GM19023 (cell line): ENCODE results near the gene CCNJL.
A peak's percentile ranks its signal among the peaks of the same experiment; 100 is the strongest.
"Not testable (repeated sequence)": the region's sequence is repeated elsewhere in the genome, so short reads cannot be mapped to it uniquely, and the experiment has no call there.

Experiments used
- ATAC-seq: cut with Tn5 transposase; IDR thresholded peaks from one replicate; pipeline ENCODE4 v1.9.1; 2021; ENCODE audit warnings: mild to moderate bottlenecking, moderate library complexity; ENCODE audit not compliant: unreplicated experiment

Gene CCNJL

DNA sequence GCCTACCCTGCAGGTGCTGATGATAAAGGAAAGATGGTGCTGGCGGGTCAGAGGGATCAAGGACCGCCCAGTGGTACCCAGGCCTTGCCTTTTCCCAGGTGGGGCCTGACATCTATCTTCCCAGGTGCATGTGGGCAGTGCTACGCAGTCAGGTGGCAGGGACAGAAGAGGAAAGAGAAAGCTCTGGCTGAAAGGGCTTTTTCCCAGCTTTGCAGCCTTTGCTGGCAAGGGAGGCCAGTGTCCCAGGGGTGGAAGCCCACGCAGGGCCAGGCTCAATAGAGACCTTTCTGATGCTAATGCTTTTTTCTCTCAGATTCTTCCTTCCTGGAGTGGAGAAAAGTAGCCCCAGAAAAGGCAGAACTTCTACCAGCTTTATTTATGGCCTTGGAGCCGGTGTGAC, 46.3 kb downstream of the CCNJL start:
- no peak for ATAC-seq

DNA sequence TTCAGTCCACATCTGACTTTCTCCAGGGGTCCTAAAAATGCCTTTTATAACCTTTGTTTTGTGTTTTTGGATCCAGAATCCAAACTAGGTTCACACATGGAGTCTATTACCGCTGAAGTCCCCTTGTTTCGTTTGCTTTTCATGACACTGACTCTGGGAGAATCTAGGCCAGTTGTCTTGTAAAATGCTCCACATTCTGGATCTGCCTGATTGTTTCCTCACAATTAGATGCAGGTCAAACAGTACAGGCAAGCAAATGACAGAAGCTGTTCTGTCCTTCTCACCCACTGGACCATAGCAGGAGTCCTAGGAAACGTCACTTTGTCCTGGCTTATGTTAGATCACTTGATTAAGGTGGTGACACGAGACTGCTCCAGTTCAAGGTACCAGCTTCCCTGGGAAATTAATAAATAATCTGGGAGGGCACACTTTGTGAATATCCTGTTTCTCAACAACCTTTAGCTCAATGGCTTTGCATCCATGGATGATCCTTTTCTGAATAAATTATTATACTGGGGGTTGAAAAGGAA, 49.0 kb downstream of the CCNJL start:
- no peak for ATAC-seq

DNA sequence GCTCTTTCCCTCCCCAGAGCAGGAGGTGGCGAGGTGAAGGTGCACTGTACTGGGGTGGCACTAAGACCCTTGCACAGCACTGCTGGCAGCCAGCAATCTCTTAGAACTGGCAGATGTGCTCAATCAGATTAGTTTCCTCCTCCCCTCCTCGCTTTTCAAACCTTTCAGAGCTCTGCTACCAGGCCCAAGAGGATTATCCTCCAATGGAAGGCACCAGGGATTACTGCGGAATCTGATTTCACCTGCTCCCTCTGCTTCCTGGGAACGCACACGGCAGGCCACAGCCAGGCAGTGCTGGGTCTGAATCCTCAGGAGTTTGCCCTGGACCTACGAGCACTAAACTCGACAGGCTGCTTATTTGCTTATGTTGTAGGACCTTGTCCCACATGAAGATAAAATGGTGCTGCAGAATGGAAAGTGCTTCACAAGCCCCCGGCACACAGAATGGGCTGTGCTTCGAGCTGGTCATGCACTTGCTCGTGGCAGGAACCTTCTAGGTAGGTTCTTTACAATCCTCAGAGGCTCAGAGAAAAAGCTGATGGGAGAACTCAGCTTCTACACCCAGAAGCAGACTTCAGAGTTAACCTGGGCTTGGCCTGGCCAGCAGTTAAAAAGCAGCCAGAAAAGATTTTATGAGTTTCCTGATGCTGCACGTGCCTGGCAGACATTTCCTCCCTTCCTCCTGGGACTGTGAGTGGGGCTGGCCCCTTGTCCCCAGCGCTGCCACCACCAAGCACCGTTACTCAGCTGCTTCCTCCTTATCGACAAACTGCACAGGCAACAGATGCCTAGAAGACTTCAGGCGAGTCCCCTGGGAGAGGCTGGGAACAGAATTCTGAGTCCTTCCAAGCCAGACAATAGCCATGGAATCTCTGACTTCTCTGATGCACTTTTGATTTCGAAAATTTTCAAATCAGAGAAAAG, 50.0 kb downstream of the CCNJL start:
- ATAC-seq: no peak

DNA sequence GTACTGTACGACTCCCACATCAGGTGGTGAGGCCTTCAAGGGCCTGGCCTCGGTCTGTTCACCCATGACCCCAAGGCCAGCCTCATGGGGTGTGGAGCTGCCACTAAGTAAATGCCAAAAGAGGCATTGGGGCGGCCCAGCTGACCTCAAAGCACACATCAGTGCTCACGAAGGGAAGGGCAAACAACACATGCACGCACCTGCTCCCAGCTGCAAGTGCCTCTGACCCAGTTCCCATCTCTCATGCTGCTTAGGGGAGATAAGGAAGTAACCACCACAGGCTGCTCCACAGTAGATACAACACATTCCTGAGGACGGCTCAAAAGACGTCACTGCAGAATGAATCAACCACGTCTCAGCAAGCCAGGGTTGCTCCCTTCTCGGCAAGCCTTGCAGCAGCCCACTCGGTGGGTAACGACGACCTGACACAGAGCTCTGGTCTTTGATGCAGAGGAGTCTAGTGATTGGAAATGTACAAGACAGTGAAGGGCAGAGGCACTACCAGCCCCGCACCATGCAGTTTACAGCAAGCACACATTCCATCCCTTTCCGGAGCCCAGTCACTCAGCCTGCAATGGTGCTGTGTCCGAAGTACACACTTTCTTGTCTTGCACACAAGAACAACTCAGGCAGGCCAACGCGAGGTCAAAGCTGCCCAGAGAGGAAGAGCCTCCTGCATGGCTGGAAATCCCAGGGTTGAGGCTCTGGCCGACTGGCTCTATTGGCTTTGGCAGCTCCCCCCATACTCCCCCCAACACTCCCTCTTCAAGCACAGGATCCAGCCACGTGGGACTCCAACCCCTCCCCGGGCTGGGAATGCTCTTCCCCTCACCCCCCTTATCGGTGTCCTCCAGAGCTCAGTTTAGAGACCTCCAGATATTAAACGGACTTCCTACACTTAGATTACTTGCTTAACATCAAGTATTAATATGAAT, 51.2 kb downstream of the CCNJL start:
- ATAC-seq: peak; percentile 55

DNA sequence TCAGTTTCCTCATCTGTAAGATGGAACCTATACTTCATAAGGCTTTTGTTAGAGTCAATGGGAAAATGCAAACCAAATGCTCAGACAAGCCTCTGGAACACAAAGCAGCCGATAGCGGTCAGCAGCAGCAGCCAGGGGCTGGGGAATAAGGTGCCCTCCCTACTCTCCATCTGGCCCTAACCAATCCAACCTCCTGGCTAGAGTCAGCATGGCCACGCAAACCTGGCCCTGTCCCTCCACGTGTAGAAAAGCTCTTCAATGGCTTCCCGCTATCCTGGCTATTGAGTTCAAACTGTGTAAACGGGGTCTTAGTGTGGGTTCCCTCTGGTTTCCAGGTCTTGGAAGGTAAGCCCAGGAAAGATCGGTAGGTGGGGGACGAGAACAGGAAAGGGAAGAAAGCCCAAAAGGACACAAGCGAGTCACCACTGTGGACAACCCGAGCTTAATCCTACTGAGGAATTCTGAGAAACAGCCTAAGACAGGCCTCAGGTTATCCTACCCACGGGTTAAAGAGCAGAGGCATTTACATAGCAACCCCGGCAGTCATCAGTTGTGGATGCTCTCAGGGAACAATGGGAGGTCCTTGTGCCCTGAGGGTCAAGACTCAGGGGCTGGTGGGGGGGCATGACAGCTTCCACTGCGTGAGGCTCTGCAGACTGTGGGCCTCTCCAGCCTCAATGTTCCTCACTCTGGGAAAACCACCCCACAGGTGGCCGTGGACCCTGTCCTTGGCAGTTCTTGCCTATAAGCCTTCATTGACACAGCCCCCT, 52.2 kb downstream of the CCNJL start:
- ATAC-seq: peak; percentile 7

DNA sequence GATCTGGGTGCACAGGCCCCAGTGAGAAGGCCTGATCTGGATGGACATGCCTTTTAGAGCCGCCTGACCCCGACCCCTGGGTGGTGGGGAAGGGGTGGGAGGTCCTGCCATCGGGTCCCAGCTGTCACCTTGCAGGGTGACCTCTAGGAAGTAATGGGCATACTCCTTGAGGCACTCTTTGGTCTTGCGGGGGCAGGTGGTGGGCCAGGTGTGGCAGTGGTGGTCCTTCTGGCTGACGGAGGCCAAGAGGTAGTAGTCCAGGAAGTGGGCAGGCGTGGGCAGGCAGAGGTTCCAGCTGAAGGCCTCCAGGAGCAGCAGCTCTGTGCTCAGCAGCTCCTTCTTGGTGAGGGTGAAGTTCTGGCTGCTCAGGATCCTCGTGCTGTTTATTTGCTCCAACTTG, 53.0 kb downstream of the CCNJL start:
- ATAC-seq: no peak

DNA sequence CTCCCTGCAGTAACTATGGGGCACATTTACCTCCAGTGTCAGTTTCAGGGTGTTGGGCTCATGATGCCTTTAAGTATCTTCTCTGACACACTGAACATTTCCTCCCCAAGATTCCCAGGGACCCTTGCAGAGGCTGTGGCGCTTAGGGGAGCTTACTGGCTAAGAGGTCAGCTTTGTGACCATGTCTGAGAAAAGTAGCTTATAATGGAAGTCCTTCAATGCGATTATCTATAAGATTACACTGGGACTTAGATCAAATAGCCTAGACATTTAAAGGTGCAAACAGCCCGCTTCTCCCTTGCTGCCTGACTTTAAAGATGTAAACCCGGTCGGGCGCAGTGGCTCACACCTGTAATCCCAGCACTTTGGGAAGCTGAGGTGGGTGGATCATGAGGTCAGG, 57.7 kb downstream of the CCNJL start:
- no peak for ATAC-seq

DNA sequence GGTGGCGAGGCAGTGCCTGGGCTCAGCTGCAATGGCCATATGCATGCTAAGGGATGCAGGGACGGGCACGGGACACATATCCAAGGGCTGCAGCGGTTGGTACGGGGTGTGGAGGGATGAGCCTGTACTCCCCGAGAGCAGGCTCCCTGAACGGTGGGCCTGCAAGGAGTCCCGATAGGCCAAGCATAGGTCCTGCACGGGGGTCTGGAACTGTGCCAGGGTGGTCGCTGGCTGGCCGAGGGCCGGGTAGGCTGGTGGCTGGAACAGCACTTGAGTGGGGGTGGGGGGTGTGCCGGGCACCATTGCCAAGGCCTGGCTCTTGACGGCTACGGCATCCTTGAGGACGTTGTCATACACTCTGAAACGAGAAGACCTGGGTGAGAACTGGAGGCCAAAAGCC, 58.9 kb downstream of the CCNJL start:
- no peak for ATAC-seq

DNA sequence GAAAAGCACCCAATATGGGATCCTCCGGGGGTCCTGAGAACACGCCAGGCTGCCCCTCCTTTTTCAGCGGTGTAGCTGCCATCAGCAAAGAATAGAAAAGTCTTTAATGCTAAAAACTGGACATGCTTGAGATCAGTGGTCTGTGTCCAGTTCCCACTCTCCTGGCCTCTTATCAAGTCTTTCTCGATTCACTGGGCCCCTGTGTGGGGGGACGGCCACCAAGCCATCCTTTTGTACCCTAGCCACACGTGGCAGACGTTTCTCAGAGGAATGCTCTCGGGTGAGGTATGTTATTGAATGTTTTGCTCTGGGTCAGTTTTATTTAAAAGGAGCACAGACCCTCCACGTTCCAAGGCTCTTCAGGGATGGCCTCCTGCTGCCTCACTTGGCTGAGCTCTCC, 59.4 kb downstream of the CCNJL start:
- ATAC-seq: no peak

DNA sequence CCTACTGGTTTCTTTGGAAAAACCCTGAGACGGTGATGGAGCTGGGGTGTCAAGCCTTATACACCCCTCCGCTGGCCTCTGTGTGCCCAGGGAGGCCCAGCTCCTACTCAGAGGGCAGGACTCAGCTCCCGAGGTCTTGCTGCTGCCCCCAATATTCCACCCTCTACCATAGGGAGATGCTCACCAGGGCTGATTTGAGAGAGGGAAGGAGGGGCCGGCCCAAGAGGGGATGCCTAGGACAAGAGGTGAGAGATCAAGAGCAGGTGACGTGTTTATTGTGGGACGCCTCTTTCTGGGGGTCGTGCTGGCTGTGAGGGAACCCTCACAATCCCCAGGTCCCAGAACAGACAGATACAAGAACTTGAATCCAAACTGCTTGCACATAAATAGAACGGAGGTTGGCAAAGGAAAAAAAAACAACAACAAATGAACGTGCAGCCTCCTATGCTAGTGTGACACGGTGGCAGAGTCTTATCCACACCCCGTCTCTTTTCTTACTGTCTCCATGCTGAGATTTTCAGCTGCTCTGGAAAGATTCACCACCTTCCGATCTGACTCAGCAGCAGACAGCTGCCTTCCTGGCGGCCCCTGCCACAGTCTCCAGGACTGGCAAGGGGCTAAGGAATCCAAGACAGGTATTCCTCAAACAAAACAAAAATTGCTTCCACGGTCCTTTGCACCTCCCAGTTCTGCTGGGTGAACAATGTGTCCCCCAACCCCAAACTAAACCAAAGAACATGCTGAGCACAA, 60.8 kb downstream of the CCNJL start:
- ATAC-seq: no peak

DNA sequence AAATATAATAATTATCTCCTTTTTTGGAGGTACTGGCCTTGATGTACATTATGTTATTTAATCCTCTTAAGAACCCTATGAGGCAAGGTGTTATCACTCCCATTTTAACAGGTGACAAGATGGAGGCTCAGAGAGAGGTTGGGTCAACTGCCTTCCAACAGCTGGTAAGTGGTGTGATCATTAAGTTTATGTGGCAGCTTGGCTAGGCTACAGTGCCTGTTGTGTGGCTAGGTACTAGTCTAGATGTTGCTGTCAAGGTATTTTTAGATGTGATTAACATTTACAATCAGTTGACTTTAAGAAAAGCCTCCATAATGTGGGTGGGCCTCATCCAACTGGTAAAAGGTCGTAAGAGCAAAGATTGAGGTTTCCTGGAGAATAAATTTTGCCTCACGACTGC, 61.5 kb downstream of the CCNJL start:
- ATAC-seq: no peak

DNA sequence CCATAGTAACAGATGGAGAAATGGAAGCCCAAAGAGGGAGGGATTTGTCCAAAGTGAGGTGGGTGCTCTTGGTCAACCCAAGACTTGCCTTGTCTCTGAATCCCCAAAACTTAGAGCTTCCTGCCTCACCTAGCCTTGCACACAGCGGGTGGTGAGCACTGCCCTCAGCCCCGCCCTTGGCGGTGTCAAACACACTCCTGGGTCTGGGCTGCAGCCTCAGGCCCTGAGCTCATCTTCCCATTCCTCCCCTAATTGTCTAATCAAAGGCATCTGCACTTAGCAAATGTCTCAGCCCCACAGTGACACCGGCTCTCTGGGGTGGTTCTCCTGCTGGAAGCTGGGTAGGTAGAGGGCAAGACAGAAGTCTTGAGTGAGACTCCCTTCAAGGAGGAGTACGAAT, 62.1 kb downstream of the CCNJL start:
- no peak for ATAC-seq

DNA sequence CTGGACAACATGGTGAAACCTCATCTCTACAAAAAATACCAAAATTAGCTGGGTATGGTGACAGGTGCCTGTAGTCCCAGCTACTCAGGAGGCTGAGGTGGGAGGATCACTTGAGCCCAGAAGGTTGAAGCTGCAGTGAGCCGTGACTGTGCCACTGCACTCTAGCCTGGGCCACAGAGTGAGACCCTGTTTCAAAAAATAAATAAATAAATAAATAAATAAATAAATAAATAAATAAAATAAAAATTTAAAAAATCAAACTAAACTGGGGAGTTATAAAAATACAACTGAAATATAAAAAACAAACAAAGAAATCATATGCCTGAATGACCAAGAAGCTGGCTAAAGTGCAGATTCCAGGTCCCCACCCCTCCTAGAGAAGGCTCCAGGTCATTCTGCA, 62.8 kb downstream of the CCNJL start:
- not testable (repeated sequence) for ATAC-seq

DNA sequence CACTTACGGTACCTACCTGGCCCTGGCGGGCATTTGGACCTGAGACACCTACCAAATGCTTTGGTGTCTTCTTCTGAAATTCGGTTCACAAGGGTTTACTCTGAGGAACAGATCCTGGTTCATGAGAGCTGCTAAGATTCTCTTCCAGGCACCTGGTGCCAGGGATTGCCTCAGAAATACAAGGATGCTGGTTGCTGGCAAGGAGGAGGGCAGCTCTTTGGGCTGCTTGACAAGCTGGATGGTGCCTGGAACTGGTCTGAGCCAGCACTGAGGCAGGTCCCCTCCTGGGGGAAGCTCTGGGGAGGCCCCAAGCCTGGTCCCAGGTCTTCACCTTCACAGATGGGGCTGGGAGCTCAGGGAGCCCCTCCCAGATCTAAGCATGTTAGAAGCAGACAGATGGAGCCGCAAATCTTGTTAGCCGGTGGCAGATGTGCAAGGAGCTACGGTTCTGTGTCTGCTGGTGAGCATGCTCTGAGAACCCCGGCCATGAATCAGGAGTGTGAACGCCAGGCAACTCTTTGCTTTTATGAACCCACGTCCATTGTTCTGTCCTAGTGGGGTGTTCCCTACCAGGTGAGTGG, 66.8 kb downstream of the CCNJL start:
- no peak for ATAC-seq

DNA sequence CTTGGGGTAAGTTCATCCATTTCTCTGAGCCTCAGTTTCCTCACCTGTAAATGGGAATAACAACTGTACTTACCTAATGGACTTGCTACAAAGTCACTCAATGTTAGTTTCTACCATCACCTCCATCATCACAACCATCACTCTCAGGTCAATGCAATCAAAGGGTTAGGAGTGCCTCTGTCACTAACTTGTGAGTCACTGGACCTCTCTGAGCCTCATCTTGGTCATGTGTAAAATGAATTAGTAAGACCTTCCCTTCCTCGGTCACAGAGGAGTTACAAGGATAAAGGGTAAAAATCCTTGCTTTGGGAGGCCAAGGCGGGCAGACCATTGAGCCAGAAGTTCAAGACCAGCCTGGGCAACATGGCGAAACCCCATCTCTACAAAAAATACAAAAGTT, 70.2 kb downstream of the CCNJL start:
- no peak for ATAC-seq

DNA sequence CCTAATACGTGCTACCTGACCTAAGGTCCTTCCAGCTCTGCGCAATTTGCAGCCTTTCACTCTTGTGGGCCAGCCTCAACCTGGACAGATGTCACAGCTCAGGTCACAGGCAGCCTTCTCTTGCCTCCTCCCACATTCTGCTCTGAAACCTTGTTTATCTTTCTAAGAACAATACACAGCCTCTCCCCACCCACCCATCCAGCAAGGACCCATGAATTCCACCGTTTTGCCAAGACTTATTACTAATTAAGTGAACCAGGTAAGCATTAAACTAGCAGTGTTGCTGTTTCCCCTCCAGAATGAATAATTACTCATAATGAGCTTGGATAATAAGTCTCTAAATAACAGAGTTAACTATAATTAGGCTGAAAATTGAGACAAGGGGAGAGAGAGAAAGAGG, 72.0 kb downstream of the CCNJL start:
- ATAC-seq: no peak

DNA sequence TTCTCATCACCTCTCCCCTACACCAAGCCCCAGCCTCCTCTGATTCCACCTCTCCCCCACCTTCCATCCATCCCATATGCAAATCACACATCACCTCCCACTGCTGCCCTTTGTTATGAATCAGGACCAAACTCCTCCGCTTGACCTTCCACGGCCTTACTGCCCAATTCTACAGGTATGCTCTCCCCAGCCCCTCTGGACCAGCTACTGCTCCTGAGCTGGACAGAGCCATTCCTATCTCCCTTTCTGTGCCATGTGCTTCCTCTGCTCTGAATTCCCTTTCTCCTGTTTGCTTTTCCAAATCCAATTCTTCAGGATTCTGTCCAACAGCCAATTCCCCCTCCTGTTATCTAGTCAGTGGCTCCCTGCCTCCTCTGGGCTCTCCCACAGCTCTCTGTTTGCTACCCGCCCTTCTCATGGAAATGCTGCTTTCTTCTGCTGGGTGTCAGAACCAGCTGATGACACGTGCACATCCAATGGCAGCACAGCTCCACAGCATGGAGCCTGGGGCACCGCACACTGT, 74.7 kb downstream of the CCNJL start:
- no peak for ATAC-seq

DNA sequence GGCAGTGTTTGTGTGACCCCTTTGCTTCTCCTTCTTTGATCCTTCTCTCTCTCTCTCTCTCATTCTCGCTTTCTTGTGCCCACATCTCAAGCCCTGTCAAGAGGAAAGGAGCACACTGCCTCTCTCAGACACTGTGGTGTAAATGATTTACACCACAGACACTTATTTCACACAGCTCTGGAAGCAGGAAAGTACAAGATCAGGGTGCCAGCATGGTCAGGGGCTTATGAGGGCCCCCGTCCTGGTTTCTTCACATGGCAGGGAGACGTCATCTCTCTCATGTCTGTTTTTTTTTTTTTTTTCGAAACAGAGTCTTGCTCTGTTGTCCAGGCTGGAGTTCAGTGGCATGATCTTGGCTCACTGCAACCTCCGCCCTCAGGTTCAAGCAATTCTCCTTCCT, 76.6 kb downstream of the CCNJL start:
- no peak for ATAC-seq

DNA sequence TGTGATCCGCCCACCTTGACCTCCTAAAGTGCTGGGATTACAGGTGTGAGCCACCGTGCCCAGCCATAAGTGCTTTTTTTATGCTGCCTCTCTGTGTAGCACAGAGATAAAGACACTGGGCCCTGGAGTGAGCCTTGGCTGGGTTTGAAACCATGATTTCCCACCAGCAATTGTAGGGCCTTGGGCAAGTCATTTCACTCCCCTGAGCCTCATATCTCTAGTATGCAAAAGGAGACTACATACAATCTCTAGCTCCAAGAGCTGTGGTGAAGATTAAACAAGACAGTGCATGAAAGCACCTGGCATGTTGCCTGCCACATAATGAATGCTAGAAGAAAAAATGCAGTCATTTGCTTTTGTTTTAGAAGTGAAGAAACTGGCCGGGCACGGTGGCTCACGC, 79.1 kb downstream of the CCNJL start:
- peak; percentile 38 for ATAC-seq
